ENCODE results near the gene GLP2R. TPM values are rescaled to one million over a fixed set of nuclear protein-coding genes. Genes with fewer than 3 reads are reported as not detected.

The GLP2R gene
- total RNA-seq, 5 donors from 2014 or later (not counting 1 experiment from before 2014, with no cell fraction given) = not detected

GRCh38 chr17:9842057-9842758, 16.5 kb downstream of the GLP2R start:
- no peak overlapping the region for H3K27ac ChIP-seq (ENCODE audit: low read length)
- ATAC-seq (replicated peaks in 1 of 4) = no peak
- H3K27ac Mint-ChIP-seq = no peak overlapping the region
- H3K27me3 Mint-ChIP-seq = peaks cover 22 to 27% of the 10 kb centered on the region in 2 donors
- H3K4me1 ChIP-seq (ENCODE audit: control insufficient read depth in 1 of 2, extremely low read depth in 1 of 2, insufficient read depth in 2 of 2, low read length in 2 of 2) = no peaks in the 10 kb centered on the region
- DNase-seq = no peak
- no peak overlapping the region for H3K4me3 ChIP-seq (ENCODE audit: control insufficient read depth in 1 of 2, extremely low read depth in 1 of 2, low read length in 1 of 2)
- H3K27me3 ChIP-seq (replicated peaks in 1 of 2; ENCODE audit: control insufficient read depth in 2 of 2, extremely low read depth in 1 of 2, insufficient read depth in 2 of 2, low read length in 1 of 2) = peaks cover 0 to 7% of the 10 kb centered on the region in 2 experiments
- H3K9me3 ChIP-seq = no peaks in the 10 kb centered on the region
- ChIA-PET POLR2A (no interaction called here), CTCF (no interaction called here)
- no peaks in the 10 kb centered on the region for H3K9me3 Mint-ChIP-seq
- H3K36me3 ChIP-seq (ENCODE audit: control insufficient read depth in 2 of 2, extremely low read depth in 1 of 2, insufficient read depth in 1 of 2, low read length in 1 of 2) = no peaks in the 10 kb centered on the region
- no peaks in the 10 kb centered on the region for H3K36me3 Mint-ChIP-seq
- H3K4me1 Mint-ChIP-seq = no peaks in the 10 kb centered on the region
- 76% methylated on average over 10 of the region's 14 CpGs for WGBS (ENCODE audit: insufficient coverage)
- H3K4me3 Mint-ChIP-seq = no peak overlapping the region

- WGBS (ENCODE audit: insufficient coverage) = 61% methylated on average over 8 of the region's 14 CpGs
- Mint-ChIP-seq H3K4me3 (no peak overlapping the region), H3K9me3 (no peaks in the 10 kb centered on the region), H3K27ac (no peak overlapping the region), H3K36me3 (no peaks in the 10 kb centered on the region), H3K27me3 (peaks cover 17 to 22% of the 10 kb centered on the region in 2 donors), H3K4me1 (no peaks in the 10 kb centered on the region)
- Histone ChIP-seq H3K27ac (ENCODE audit: low read length) (no peak overlapping the region), H3K27me3 (replicated peaks in 1 of 2; ENCODE audit: control insufficient read depth in 2 of 2, extremely low read depth in 1 of 2, insufficient read depth in 2 of 2, low read length in 1 of 2) (peaks cover 0 to 9% of the 10 kb centered on the region in 2 experiments), H3K4me1 (ENCODE audit: control insufficient read depth in 1 of 2, extremely low read depth in 1 of 2, insufficient read depth in 2 of 2, low read length in 2 of 2) (no peaks in the 10 kb centered on the region), H3K4me3 (ENCODE audit: control insufficient read depth in 1 of 2, extremely low read depth in 1 of 2, low read length in 1 of 2) (no peak overlapping the region), H3K9me3 (no peaks in the 10 kb centered on the region), H3K36me3 (ENCODE audit: control insufficient read depth in 2 of 2, extremely low read depth in 1 of 2, insufficient read depth in 1 of 2, low read length in 1 of 2) (no peaks in the 10 kb centered on the region)
- no peak for DNase-seq
- POLR2A ChIA-PET = no interaction called here
- CTCF ChIA-PET = no interaction called here
- ATAC-seq (replicated peaks in 1 of 4) = no peak
These were observed 17.7 kb downstream of the GLP2R start for GRCh38 chr17:9843152-9844010.

GRCh38 chr17:9844153-9844552, 18.4 kb downstream of the GLP2R start:
- no peak for ATAC-seq (replicated peaks in 1 of 4)
- no peak overlapping the region for H3K27ac Mint-ChIP-seq
- H3K4me1 ChIP-seq (ENCODE audit: control insufficient read depth in 1 of 2, extremely low read depth in 1 of 2, insufficient read depth in 2 of 2, low read length in 2 of 2) = no peaks in the 10 kb centered on the region

GRCh38 chr17:9845306-9845705, 19.6 kb downstream of the GLP2R start:
- WGBS (ENCODE audit: insufficient coverage) = no CpG with 5 or more reads among the region's 4 CpGs
- POLR2A ChIA-PET = no interaction called here

More at GRCh38 chr17:9844153-9844552, 18.4 kb downstream of the GLP2R start:
- 86% methylated on average over 7 of the region's 8 CpGs for WGBS (ENCODE audit: insufficient coverage)
- Histone ChIP-seq H3K36me3 (ENCODE audit: control insufficient read depth in 2 of 2, extremely low read depth in 1 of 2, insufficient read depth in 1 of 2, low read length in 1 of 2) (no peaks in the 10 kb centered on the region), H3K9me3 (no peaks in the 10 kb centered on the region), H3K27me3 (replicated peaks in 1 of 2; ENCODE audit: control insufficient read depth in 2 of 2, extremely low read depth in 1 of 2, insufficient read depth in 2 of 2, low read length in 1 of 2) (peaks cover 0 to 9% of the 10 kb centered on the region in 2 experiments), H3K4me3 (ENCODE audit: control insufficient read depth in 1 of 2, extremely low read depth in 1 of 2, low read length in 1 of 2) (no peak overlapping the region), H3K27ac (ENCODE audit: low read length) (no peak overlapping the region)
- POLR2A ChIA-PET = no interaction called here
- no peaks in the 10 kb centered on the region for H3K9me3 Mint-ChIP-seq
- CTCF ChIA-PET = no interaction called here
- H3K4me1 Mint-ChIP-seq = no peaks in the 10 kb centered on the region
- H3K27me3 Mint-ChIP-seq = peaks cover 12 to 18% of the 10 kb centered on the region in 2 donors
- H3K4me3 Mint-ChIP-seq = no peak overlapping the region
- DNase-seq = no peak
- H3K36me3 Mint-ChIP-seq = no peaks in the 10 kb centered on the region

GRCh38 chr17:9850151-9850550, 24.4 kb downstream of the GLP2R start:
- POLR2A ChIA-PET = no interaction called here
- H3K9me3 Mint-ChIP-seq = peaks cover 0 to 7% (median 0%) of the 10 kb centered on the region in 3 donors
- ATAC-seq (replicated peaks in 1 of 4) = no peak
- H3K4me1 ChIP-seq (ENCODE audit: control insufficient read depth in 1 of 2, extremely low read depth in 1 of 2, insufficient read depth in 2 of 2, low read length in 2 of 2) = no peaks in the 10 kb centered on the region
- no peaks in the 10 kb centered on the region for H3K36me3 Mint-ChIP-seq
- 76% methylated on average over 2 of the region's 5 CpGs for WGBS (ENCODE audit: insufficient coverage)
- no peaks in the 10 kb centered on the region for H3K36me3 ChIP-seq (ENCODE audit: control insufficient read depth in 2 of 2, extremely low read depth in 1 of 2, insufficient read depth in 1 of 2, low read length in 1 of 2)
- no peak for DNase-seq
- H3K27ac Mint-ChIP-seq = no peak overlapping the region
- H3K27me3 ChIP-seq (replicated peaks in 1 of 2; ENCODE audit: control insufficient read depth in 2 of 2, extremely low read depth in 1 of 2, insufficient read depth in 2 of 2, low read length in 1 of 2) = peaks cover 0 to 3% of the 10 kb centered on the region in 2 experiments
- no peaks in the 10 kb centered on the region for H3K4me1 Mint-ChIP-seq
- no peak overlapping the region for H3K27ac ChIP-seq (ENCODE audit: low read length)
- H3K27me3 Mint-ChIP-seq = peaks cover 5 to 12% of the 10 kb centered on the region in 2 donors
- no peak overlapping the region for H3K4me3 Mint-ChIP-seq
- H3K9me3 ChIP-seq = no peaks in the 10 kb centered on the region
- CTCF ChIA-PET = no interaction called here
- no peak overlapping the region for H3K4me3 ChIP-seq (ENCODE audit: control insufficient read depth in 1 of 2, extremely low read depth in 1 of 2, low read length in 1 of 2)

More at GRCh38 chr17:9845306-9845705, 19.6 kb downstream of the GLP2R start:
- no peak for ATAC-seq (replicated peaks in 1 of 4)
- CTCF ChIA-PET = interaction anchor here in 1 of 2 donors (0.7 kb wide), 1 partner anchor 53 kb away, joined by 5 read pairs; no protein-coding TSS in a partner anchor
- peaks cover 0 to 9% of the 10 kb centered on the region in 2 experiments for H3K27me3 ChIP-seq (replicated peaks in 1 of 2; ENCODE audit: control insufficient read depth in 2 of 2, extremely low read depth in 1 of 2, insufficient read depth in 2 of 2, low read length in 1 of 2)
- H3K4me1 Mint-ChIP-seq = no peaks in the 10 kb centered on the region
- no peaks in the 10 kb centered on the region for H3K9me3 Mint-ChIP-seq
- no peaks in the 10 kb centered on the region for H3K36me3 Mint-ChIP-seq
- no peak overlapping the region for H3K27ac Mint-ChIP-seq
- DNase-seq = no peak
- H3K4me3 Mint-ChIP-seq = no peak overlapping the region
- H3K9me3 ChIP-seq = no peaks in the 10 kb centered on the region
- no peaks in the 10 kb centered on the region for H3K36me3 ChIP-seq (ENCODE audit: control insufficient read depth in 2 of 2, extremely low read depth in 1 of 2, insufficient read depth in 1 of 2, low read length in 1 of 2)
- H3K27ac ChIP-seq (ENCODE audit: low read length) = no peak overlapping the region
- no peaks in the 10 kb centered on the region for H3K4me1 ChIP-seq (ENCODE audit: control insufficient read depth in 1 of 2, extremely low read depth in 1 of 2, insufficient read depth in 2 of 2, low read length in 2 of 2)
- H3K27me3 Mint-ChIP-seq = peaks cover 7% of the 10 kb centered on the region in 2 donors
- H3K4me3 ChIP-seq (ENCODE audit: control insufficient read depth in 1 of 2, extremely low read depth in 1 of 2, low read length in 1 of 2) = no peak overlapping the region

GRCh38 chr17:9854255-9854654, 28.5 kb downstream of the GLP2R start:
- Mint-ChIP-seq H3K27me3 (peaks cover 5 to 10% of the 10 kb centered on the region in 2 donors), H3K9me3 (peaks cover 0 to 12% (median 4%) of the 10 kb centered on the region in 3 donors), H3K4me3 (no peak overlapping the region), H3K27ac (no peak overlapping the region), H3K4me1 (no peaks in the 10 kb centered on the region), H3K36me3 (no peaks in the 10 kb centered on the region)
- DNase-seq (no peak), ATAC-seq (replicated peaks in 1 of 4) (no peak)
- H3K36me3 ChIP-seq (ENCODE audit: control insufficient read depth in 2 of 2, extremely low read depth in 1 of 2, insufficient read depth in 1 of 2, low read length in 1 of 2) = no peaks in the 10 kb centered on the region
- H3K4me3 ChIP-seq (ENCODE audit: control insufficient read depth in 1 of 2, extremely low read depth in 1 of 2, low read length in 1 of 2) = no peak overlapping the region
- H3K4me1 ChIP-seq (ENCODE audit: control insufficient read depth in 1 of 2, extremely low read depth in 1 of 2, insufficient read depth in 2 of 2, low read length in 2 of 2) = no peaks in the 10 kb centered on the region
- ChIA-PET CTCF (no interaction called here), POLR2A (no interaction called here)
- H3K9me3 ChIP-seq = no peaks in the 10 kb centered on the region
- WGBS (ENCODE audit: insufficient coverage) = no CpG with 5 or more reads among the region's 5 CpGs
- no peak overlapping the region for H3K27ac ChIP-seq (ENCODE audit: low read length)
- no peaks in the 10 kb centered on the region for H3K27me3 ChIP-seq (replicated peaks in 1 of 2; ENCODE audit: control insufficient read depth in 2 of 2, extremely low read depth in 1 of 2, insufficient read depth in 2 of 2, low read length in 1 of 2)

Data from T-cell (primary cell).